Transverse colon (tissue), 4 donors: ENCODE results near the gene KBTBD6. TPM values are rescaled to one million over a fixed set of nuclear protein-coding genes. Genes with fewer than 3 reads are reported as not detected.

ENCODE experiments used
- DNase-seq: peaks from one replicate; pipeline ENCODE4 v3.0.0-alpha.2; 2019
- H3K27ac ChIP-seq, 4 donors: fragments of 200-600 bp; sonication (generic); 2 replicates each; pipeline ENCODE4 v1.5.1; 2016 to 2018; ENCODE audit warnings: inconsistent platforms in 4 of 4
- H3K27me3 ChIP-seq: fragments of 200-600 bp; sonication (generic); 2 replicates; pipeline ENCODE4 v1.5.1; 2017; ENCODE audit warnings: inconsistent platforms
- H3K36me3 ChIP-seq, 4 donors: fragments of 200-600 bp; sonication (generic); 2 replicates each; pipeline ENCODE4 v1.5.1; 2017 to 2019; ENCODE audit warnings: inconsistent platforms in 4 of 4
- H3K4me1 ChIP-seq, 4 donors: fragments of 200-600 bp; sonication (generic); 2 replicates each; pipeline ENCODE4 v1.5.1; 2017 to 2020; ENCODE audit warnings: inconsistent platforms in 4 of 4
- H3K4me3 ChIP-seq, 4 donors: fragments of 200-600 bp; sonication (generic); 1 replicate in 1 of 4; 2 replicates in 3 of 4; pipeline versions ENCODE4 v1.5.1 to v1.6.1; 2017 to 2019; ENCODE audit warnings: inconsistent platforms in 4 of 4
- H3K9me3 ChIP-seq, 2 donors: fragments of 200-600 bp; sonication (generic); 2 replicates each; pipeline ENCODE4 v1.5.1; 2017 to 2019; ENCODE audit warnings: inconsistent platforms in 2 of 2
- EP300 ChIP-seq: sonication (generic); formaldehyde crosslinking; IDR thresholded peaks from one replicate; pipeline ENCODE4 v1.6.1; 2017; ENCODE audit warnings: antibody characterized with exemption, low read depth
- POLR2A ChIP-seq: fragments of 450-650 bp; IDR thresholded peaks from one replicate; pipeline ENCODE4 v1.6.1; 2016; ENCODE audit warnings: antibody characterized with exemption, mild to moderate bottlenecking, moderate library complexity
- POLR2AphosphoS5 ChIP-seq, 3 donors: sonication (generic); formaldehyde crosslinking; IDR thresholded peaks; one replicate each; pipeline ENCODE4 v1.6.1; 2016; ENCODE audit warnings: antibody characterized with exemption in 3 of 3
- WGBS, 2 donors: methylation state at CpG; one replicate each; pipeline ENCODE4 v1.1.5; 2018; ENCODE audit warnings: low coverage in 1 of 2; 5-methylcytosine and 5-hydroxymethylcytosine counted together
- in situ Hi-C, 4 donors: fragments of 200-750 bp; cut with MboI; loops; one replicate each; pipeline versions ENCODE4 v1.15.0 to v1.15.1; 2017; ENCODE audit warnings: low sequenced_read_pairs in 3 of 4, low pct_ligation_motif_present in 1 of 4, low pct_unique_long_range_greater_than_20kb in 1 of 4
- intact Hi-C: fragments of 100-400 bp; cut with DNase I; formaldehyde crosslinking; loops from one replicate; pipeline ENCODE4 v1.15.1; 2023; ENCODE audit warnings: low total_unique reads
- total RNA-seq, 4 donors: library from RNA; depleted of rRNA; stranded (reverse); fragments of >200 nt; gene quantifications; one replicate each; pipeline ENCODE4 v1.1.0, GENCODE V29; 2016
- TF ChIP-seq, protein P1 (sequence below), 5 experiments: fragments of 200-600 bp in 3 of 5; fragments of 450-650 bp in 2 of 5; sonication (generic) in 3 of 5; IDR thresholded peaks; 1 replicate in 2 of 5; 2 replicates in 3 of 5; pipeline ENCODE4 v1.5.1; 2016 to 2017; ENCODE audit warnings: antibody characterized with exemption in 5 of 5, inconsistent platforms in 3 of 5, mild to moderate bottlenecking in 2 of 5, moderate library complexity in 1 of 5

KBTBD6 gene
- total RNA-seq, 4 donors from 2014 or later = 0.37 to 4.9 (median 2.1) TPM

DNA sequence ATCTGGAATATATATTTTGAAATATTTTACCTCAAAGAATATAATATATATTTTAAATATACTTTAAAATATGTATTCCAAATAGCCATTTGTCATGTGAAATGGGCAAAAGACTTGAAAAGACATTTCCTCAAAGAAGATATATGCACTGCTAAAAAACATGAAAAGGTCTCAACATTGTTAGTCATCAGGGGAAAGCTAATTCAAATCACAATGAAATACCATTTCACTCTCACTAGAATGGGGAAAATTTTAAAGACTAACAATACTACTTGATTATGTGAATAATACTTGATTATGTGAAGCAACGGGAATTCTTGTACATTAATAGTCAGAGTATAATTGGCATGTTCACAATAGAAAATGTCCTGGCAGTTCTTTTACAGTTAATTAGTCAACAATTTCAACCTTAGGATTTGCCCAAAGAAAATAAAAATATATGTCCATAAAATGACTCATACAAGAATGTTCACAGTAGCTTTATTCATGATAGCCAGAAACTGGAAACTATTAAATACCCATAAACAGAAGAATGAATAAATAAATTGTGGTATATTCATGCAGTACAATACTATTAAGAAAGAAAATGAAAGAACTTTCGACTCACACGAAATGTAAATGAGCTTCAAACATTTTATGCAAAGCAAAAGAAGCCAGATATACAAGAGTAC, 6.8 kb upstream of the KBTBD6 start:
- Histone ChIP-seq H3K36me3 (no peaks in the 10 kb centered on the region), H3K27ac (no peak overlapping the region), H3K4me1 (no peaks in the 10 kb centered on the region), H3K4me3 (no peak overlapping the region), H3K9me3 (no peaks in the 10 kb centered on the region), H3K27me3 (no peaks in the 10 kb centered on the region)
- 49 to 58% methylated on average over 3 of the region's 3 CpGs for WGBS, 2 donors
- intact Hi-C loops (no loop called here), in situ Hi-C loops (loop anchor here in 2 of 4 donors (10.0 kb wide), 1 partner anchor 55 kb away; the partner anchor contains the start of gene KBTBD7 (in 2 of the 2))
- no peak for DNase-seq
- no peak for TF ChIP-seq POLR2AphosphoS5 (IDR thresholded peaks at IDR 0.05)

DNA sequence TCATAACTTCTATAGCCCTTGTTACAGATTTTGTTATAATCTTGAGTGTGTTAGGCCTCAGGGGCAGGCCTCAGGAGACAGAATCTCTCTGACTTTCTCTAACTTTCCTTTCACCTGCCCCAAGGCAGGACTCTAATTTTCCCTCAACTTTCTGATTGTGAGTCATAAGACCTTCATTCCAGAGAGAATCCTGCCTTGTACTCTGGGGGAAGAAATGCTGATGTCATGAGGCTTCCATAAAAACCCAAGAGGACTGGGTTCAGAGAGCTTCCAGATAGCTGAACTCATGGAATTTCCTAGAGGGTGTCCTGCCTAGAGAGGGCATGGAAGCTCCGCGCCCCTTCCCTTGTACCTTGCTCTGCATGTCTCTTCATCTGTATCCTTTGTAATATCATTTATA, 5.3 kb upstream of the KBTBD6 start:
- in situ Hi-C loops = loop anchor here in 2 of 4 donors (10.0 kb wide), 1 partner anchor 57 kb away; the partner anchor contains the start of gene KBTBD7 (in 2 of the 2)
- no peak for DNase-seq
- Histone ChIP-seq H3K4me1 (peaks cover 0 to 8% (median 7%) of the 10 kb centered on the region in 4 donors), H3K36me3 (no peaks in the 10 kb centered on the region), H3K27me3 (no peaks in the 10 kb centered on the region), H3K4me3 (no peak overlapping the region), H3K9me3 (no peaks in the 10 kb centered on the region), H3K27ac (no peak overlapping the region)
- intact Hi-C loops = no loop called here
- 95% methylated on average over 2 of the region's 2 CpGs; no CpG with 5 or more reads in 1 of the 2 donors for WGBS, 2 donors
- TF ChIP-seq POLR2A = no peak
- no peak for TF ChIP-seq POLR2AphosphoS5 (IDR thresholded peaks at IDR 0.05)
- TF ChIP-seq EP300 = no peak
- TF ChIP-seq, protein P1, sequence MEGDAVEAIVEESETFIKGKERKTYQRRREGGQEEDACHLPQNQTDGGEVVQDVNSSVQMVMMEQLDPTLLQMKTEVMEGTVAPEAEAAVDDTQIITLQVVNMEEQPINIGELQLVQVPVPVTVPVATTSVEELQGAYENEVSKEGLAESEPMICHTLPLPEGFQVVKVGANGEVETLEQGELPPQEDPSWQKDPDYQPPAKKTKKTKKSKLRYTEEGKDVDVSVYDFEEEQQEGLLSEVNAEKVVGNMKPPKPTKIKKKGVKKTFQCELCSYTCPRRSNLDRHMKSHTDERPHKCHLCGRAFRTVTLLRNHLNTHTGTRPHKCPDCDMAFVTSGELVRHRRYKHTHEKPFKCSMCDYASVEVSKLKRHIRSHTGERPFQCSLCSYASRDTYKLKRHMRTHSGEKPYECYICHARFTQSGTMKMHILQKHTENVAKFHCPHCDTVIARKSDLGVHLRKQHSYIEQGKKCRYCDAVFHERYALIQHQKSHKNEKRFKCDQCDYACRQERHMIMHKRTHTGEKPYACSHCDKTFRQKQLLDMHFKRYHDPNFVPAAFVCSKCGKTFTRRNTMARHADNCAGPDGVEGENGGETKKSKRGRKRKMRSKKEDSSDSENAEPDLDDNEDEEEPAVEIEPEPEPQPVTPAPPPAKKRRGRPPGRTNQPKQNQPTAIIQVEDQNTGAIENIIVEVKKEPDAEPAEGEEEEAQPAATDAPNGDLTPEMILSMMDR (IDR thresholded peaks at IDR 0.05) = no peak

- Histone ChIP-seq H3K4me3 (no peak overlapping the region), H3K36me3 (no peaks in the 10 kb centered on the region), H3K27me3 (no peaks in the 10 kb centered on the region), H3K27ac (no peak overlapping the region), H3K4me1 (peaks cover 0 to 8% (median 7%) of the 10 kb centered on the region in 4 donors), H3K9me3 (no peaks in the 10 kb centered on the region)
- TF ChIP-seq POLR2A = no peak
- TF ChIP-seq, protein P1 (IDR thresholded peaks at IDR 0.05) = no peak
- DNase-seq = no peak
- WGBS, 2 donors = 69 to 72% methylated on average over 2 to 3 of the region's 3 CpGs
- in situ Hi-C loops (loop anchor here in 2 of 4 donors (10.0 kb wide), 1 partner anchor 58 kb away; the partner anchor contains the start of gene KBTBD7 (in 2 of the 2)), intact Hi-C loops (no loop called here)
These were observed 4.6 kb upstream of the KBTBD6 start for GRCh38 chr13:41137241-41137640.

- H3K27ac ChIP-seq = no peak overlapping the region
- 84 to 95% methylated on average over 5 to 9 of the region's 9 CpGs for WGBS, 2 donors
- H3K4me1 ChIP-seq = peaks cover 0 to 12% (median 9%) of the 10 kb centered on the region in 4 donors
- in situ Hi-C loops (loop anchor here in 2 of 4 donors (10.0 kb wide), 1 partner anchor 58 kb away; the partner anchor contains the start of gene KBTBD7 (in 2 of the 2)), intact Hi-C loops (no loop called here)
- H3K9me3 ChIP-seq = no peaks in the 10 kb centered on the region
- no peaks in the 10 kb centered on the region for H3K27me3 ChIP-seq
- TF ChIP-seq, protein P1 (IDR thresholded peaks at IDR 0.05) = no peak
- TF ChIP-seq EP300 (no peak), POLR2AphosphoS5 (IDR thresholded peaks at IDR 0.05) (no peak), POLR2A (no peak)
- H3K4me3 ChIP-seq = no peak overlapping the region
- H3K36me3 ChIP-seq = no peaks in the 10 kb centered on the region
- DNase-seq = no peak
These were observed 3.9 kb upstream of the KBTBD6 start for GRCh38 chr13:41136396-41137031.
